WTC11 (cell line): ENCODE measurements around the gene TSLP. TPM values are rescaled to one million over a fixed set of nuclear protein-coding genes. Genes with fewer than 3 reads are reported as not detected.

Experiments
- ATAC-seq: fragments of 200-7000 bp; cut with Tn5 transposase; 2 replicates; pipeline ENCODE4 v1.10.0; 2021; ENCODE audit warnings: mild to moderate bottlenecking, moderate library complexity
- CTCF ChIA-PET: fragments of 300-600 bp; sonication (Branson Sonifier 250); formaldehyde crosslinking; loops from one replicate; lab custom pipeline; 2021; ENCODE audit warnings: antibody characterized with exemption; lab: Charles Lee
- POLR2A ChIA-PET: fragments of 350-600 bp; sonication (Branson Sonifier 250); formaldehyde crosslinking; loops from one replicate; lab custom pipeline; 2021; ENCODE audit warnings: antibody characterized with exemption; lab: Charles Lee
- DNase-seq: peaks from one replicate; pipeline ENCODE4 v3.0.0; 2021; ENCODE audit warnings: low spot score
- H3K27ac Mint-ChIP-seq: 2 replicates; pipeline ENCODE4 v1.8.0; 2021; ENCODE audit warnings: mixed read lengths
- H3K27me3 Mint-ChIP-seq: 2 replicates; pipeline ENCODE4 v1.8.0; 2021; ENCODE audit warnings: low read depth, mild to moderate bottlenecking, moderate library complexity, mixed read lengths
- H3K36me3 Mint-ChIP-seq: 2 replicates; pipeline ENCODE4 v1.8.0; 2021; ENCODE audit warnings: mixed read lengths
- H3K4me1 Mint-ChIP-seq: 2 replicates; pipeline ENCODE4 v1.8.0; 2022; ENCODE audit warnings: mixed read lengths
- H3K4me3 Mint-ChIP-seq: 2 replicates; pipeline ENCODE4 v1.8.0; 2021; ENCODE audit warnings: mild to moderate bottlenecking, moderate library complexity, mixed read lengths
- H3K9me3 Mint-ChIP-seq: 2 replicates; pipeline ENCODE4 v1.8.0; 2021; ENCODE audit warnings: mixed read lengths
- ATF2 ChIP-seq: sonication (generic); formaldehyde crosslinking; IDR thresholded peaks from 2 replicates; pipeline ENCODE4 v1.8.1; 2022; ENCODE audit warnings: low read depth, missing genetic modification reagents, borderline replicate concordance
- ATF3 ChIP-seq: sonication (generic); formaldehyde crosslinking; conservative IDR thresholded peaks from 2 replicates; pipeline ENCODE4 v1.8.1; 2022; ENCODE audit warnings: mild to moderate bottlenecking, missing genetic modification reagents
- CBFB ChIP-seq: sonication (generic); formaldehyde crosslinking; IDR thresholded peaks from 2 replicates; pipeline ENCODE4 v1.8.1; 2022; ENCODE audit warnings: mild to moderate bottlenecking, low read depth, missing genetic modification reagents
- CREM ChIP-seq: sonication (generic); formaldehyde crosslinking; IDR thresholded peaks from 2 replicates; pipeline ENCODE4 v1.8.1; 2022; ENCODE audit warnings: mild to moderate bottlenecking, missing genetic modification reagents, moderate library complexity
- EMX1 ChIP-seq: fragments of 250-450 bp; sonication (Bioruptor Pico); IDR thresholded peaks from 2 replicates; pipeline ENCODE4 v1.8.0; 2021; ENCODE audit warnings: mild to moderate bottlenecking
- FOXJ3 ChIP-seq: sonication (generic); formaldehyde crosslinking; IDR thresholded peaks from 2 replicates; pipeline ENCODE4 v1.9.0; 2021; ENCODE audit warnings: missing genetic modification reagents, mild to moderate bottlenecking, borderline replicate concordance
- IRF1 ChIP-seq: sonication (generic); formaldehyde crosslinking; IDR thresholded peaks from 2 replicates; pipeline ENCODE4 v1.8.0; 2023; ENCODE audit warnings: missing genetic modification reagents
- NFATC4 ChIP-seq: fragments of 250-450 bp; sonication (Bioruptor Pico); IDR thresholded peaks from 2 replicates; pipeline ENCODE4 v1.9.0; 2021; ENCODE audit warnings: mild to moderate bottlenecking
- PRDM15 ChIP-seq: sonication (generic); formaldehyde crosslinking; IDR thresholded peaks from 2 replicates; pipeline ENCODE4 v1.8.0; 2022; ENCODE audit warnings: missing genetic modification reagents
- RORB ChIP-seq: fragments of 250-450 bp; sonication (Bioruptor Pico); IDR thresholded peaks from 2 replicates; pipeline ENCODE4 v1.9.0; 2021; ENCODE audit warnings: mild to moderate bottlenecking
- SMAD3 ChIP-seq: sonication (generic); formaldehyde crosslinking; IDR thresholded peaks from 2 replicates; pipeline ENCODE4 v1.8.0; 2022; ENCODE audit warnings: missing genetic modification reagents, mild to moderate bottlenecking, borderline replicate concordance
- STAT6 ChIP-seq: sonication (generic); formaldehyde crosslinking; conservative IDR thresholded peaks from 2 replicates; pipeline ENCODE4 v1.8.1; 2023; ENCODE audit warnings: mild to moderate bottlenecking, low read depth, missing genetic modification reagents, moderate library complexity
- TEAD1 ChIP-seq: sonication (generic); formaldehyde crosslinking; IDR thresholded peaks from 2 replicates; pipeline ENCODE4 v1.8.0; 2022; ENCODE audit warnings: mild to moderate bottlenecking, missing genetic modification reagents
- USF1 ChIP-seq: sonication (generic); formaldehyde crosslinking; IDR thresholded peaks from 2 replicates; pipeline ENCODE4 v1.8.0; 2022; ENCODE audit warnings: mild to moderate bottlenecking, missing genetic modification reagents
- ZBTB43 ChIP-seq: sonication (generic); formaldehyde crosslinking; IDR thresholded peaks from 2 replicates; pipeline ENCODE4 v1.8.1; 2023; ENCODE audit warnings: mild to moderate bottlenecking, missing genetic modification reagents
- ZNF121 ChIP-seq: sonication (generic); formaldehyde crosslinking; IDR thresholded peaks from 2 replicates; pipeline ENCODE4 v1.8.0; 2023; ENCODE audit warnings: missing genetic modification reagents
- ZNF138 ChIP-seq: sonication (generic); formaldehyde crosslinking; conservative IDR thresholded peaks from 2 replicates; pipeline ENCODE4 v1.8.1; 2022; ENCODE audit warnings: mild to moderate bottlenecking, moderate library complexity, missing genetic modification reagents
- ZNF317 ChIP-seq: sonication (generic); formaldehyde crosslinking; IDR thresholded peaks from 2 replicates; pipeline ENCODE4 v1.8.1; 2023; ENCODE audit warnings: low read depth, mild to moderate bottlenecking, moderate library complexity, missing genetic modification reagents, borderline replicate concordance
- ZNF423 ChIP-seq: fragments of 250-450 bp; sonication (Bioruptor Pico); IDR thresholded peaks from 2 replicates; pipeline ENCODE4 v2.1.2; 2022; ENCODE audit warnings: mild to moderate bottlenecking, moderate library complexity
- total RNA-seq: library from RNA; stranded (reverse); gene quantifications from 3 replicates; pipeline ENCODE4 v1.2.3, GENCODE V29; 2021

Gene TSLP
- total RNA-seq, 1 experiment from 2014 or later, result 0.87 TPM

- TF ChIP-seq ATF2, result no peak
- no peak for TF ChIP-seq TEAD1 (CRISPR knock-in tag)
- TF ChIP-seq RORB, result no peak
- TF ChIP-seq USF1 (CRISPR knock-in tag), result no peak
Measured at GRCh38 chr5:111106320-111106948, 34.9 kb downstream of the TSLP start (continued).

GRCh38 chr5:111107371-111107770 lies 35.9 kb downstream of the TSLP start:
- H3K27ac Mint-ChIP-seq, result no peak overlapping the region
- ChIA-PET CTCF (no interaction called here), POLR2A (no interaction called here)
- H3K27me3 Mint-ChIP-seq, result no peaks in the 10 kb centered on the region
- H3K4me3 Mint-ChIP-seq, result no peak overlapping the region
- no peaks in the 10 kb centered on the region for H3K9me3 Mint-ChIP-seq
- peaks cover 68% of the 10 kb centered on the region for H3K36me3 Mint-ChIP-seq
- TF ChIP-seq PRDM15, result no peak
- no peak for ATAC-seq
- no peak for DNase-seq
- H3K4me1 Mint-ChIP-seq, result no peaks in the 10 kb centered on the region

GRCh38 chr5:111111956-111112355 lies 40.4 kb downstream of the TSLP start:
- ATAC-seq, result no peak
- H3K4me3 Mint-ChIP-seq, result no peak overlapping the region
- CTCF ChIA-PET, result no interaction called here
- TF ChIP-seq SMAD3 (no peak), CREM (CRISPR knock-in tag) (no peak)
- TF ChIP-seq, all 79 proteins: peak for 0
- Mint-ChIP-seq H3K4me1 (peaks cover 20% of the 10 kb centered on the region), H3K36me3 (peaks cover 40% of the 10 kb centered on the region), H3K27me3 (no peaks in the 10 kb centered on the region), H3K27ac (no peak overlapping the region), H3K9me3 (no peaks in the 10 kb centered on the region)
- no peak for DNase-seq
- POLR2A ChIA-PET, result no interaction called here

- H3K4me1 Mint-ChIP-seq, result peaks cover 34% of the 10 kb centered on the region
- POLR2A ChIA-PET, result no interaction called here
Measured at GRCh38 chr5:111113678-111114077, 42.2 kb downstream of the TSLP start.

GRCh38 chr5:111115229-111115628 lies 43.7 kb downstream of the TSLP start:
- POLR2A ChIA-PET, result no interaction called here
- peaks cover 33% of the 10 kb centered on the region for H3K36me3 Mint-ChIP-seq
- no peaks in the 10 kb centered on the region for H3K9me3 Mint-ChIP-seq
- TF ChIP-seq STAT6 (CRISPR knock-in tag) (no peak), ATF3 (no peak), NFATC4 (CRISPR knock-in tag) (no peak), EMX1 (CRISPR knock-in tag) (no peak), IRF1 (no peak), ZBTB43 (CRISPR knock-in tag) (no peak), SMAD3 (no peak), ZNF423 (CRISPR knock-in tag) (no peak)

More at GRCh38 chr5:111113678-111114077, 42.2 kb downstream of the TSLP start:
- Mint-ChIP-seq H3K9me3 (no peaks in the 10 kb centered on the region), H3K36me3 (peaks cover 25% of the 10 kb centered on the region), H3K27me3 (no peaks in the 10 kb centered on the region), H3K27ac (no peak overlapping the region), H3K4me3 (no peak overlapping the region)
- no peak for TF ChIP-seq RORB
- no peak for TF ChIP-seq CBFB
- no peak for TF ChIP-seq ZNF317 (CRISPR knock-in tag)
- TF ChIP-seq FOXJ3 (CRISPR knock-in tag), result no peak
- TF ChIP-seq ZNF138 (CRISPR knock-in tag), result no peak
- no peak for TF ChIP-seq ZNF121 (CRISPR knock-in tag)
- DNase-seq, result no peak
- CTCF ChIA-PET, result no interaction called here
- ATAC-seq, result no peak

More at GRCh38 chr5:111115229-111115628, 43.7 kb downstream of the TSLP start:
- no peak for DNase-seq
- Mint-ChIP-seq H3K4me1 (peaks cover 42% of the 10 kb centered on the region), H3K27me3 (no peaks in the 10 kb centered on the region), H3K4me3 (no peak overlapping the region), H3K27ac (no peak overlapping the region)
- ATAC-seq, result no peak
- CTCF ChIA-PET, result interaction anchor here (1.1 kb wide), 1 partner anchor 416 kb away, joined by 5 read pairs; no protein-coding TSS in a partner anchor
